Measurements from ENCODE around the gene SNAPC2. TPM values are rescaled to one million over a fixed set of nuclear protein-coding genes. Genes with fewer than 3 reads are reported as not detected.

SNAPC2 gene
- total and polyA plus RNA-seq, 4 donors: 7.6 to 32.1 (median 21.1) TPM

DNA sequence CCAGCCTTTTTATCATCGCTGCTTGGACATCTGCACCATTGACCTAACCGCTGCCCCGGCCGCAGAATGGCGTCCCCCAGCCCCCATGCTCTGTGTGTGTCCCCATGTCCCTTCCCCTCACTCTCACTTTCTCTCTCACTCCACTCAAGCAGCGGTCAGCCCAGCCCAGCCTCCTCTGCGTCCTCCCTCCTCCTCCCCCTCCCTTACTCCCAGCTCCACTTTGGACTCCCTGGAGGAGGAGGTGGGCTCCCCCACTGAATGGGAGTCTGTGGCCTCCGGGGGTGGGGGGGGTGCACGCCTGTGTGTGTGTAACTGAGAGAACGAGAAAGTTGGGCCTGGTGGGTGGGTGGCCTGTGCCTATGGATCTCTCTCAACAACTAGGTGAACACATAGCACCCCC is 14.3 kb upstream of the SNAPC2 start:
- Histone ChIP-seq H3K9ac (ENCODE audit: insufficient read depth in 1 of 2, low read length in 2 of 2) (no peak overlapping the region), H3K36me3 (ENCODE audit: control insufficient read depth in 4 of 4, insufficient read depth in 4 of 4, low read length in 4 of 4) (peaks cover 5 to 32% (median 8%) of the 10 kb centered on the region in 4 donors), H3K27me3 (ENCODE audit: control insufficient read depth in 3 of 3, insufficient read depth in 3 of 3, low read length in 2 of 3) (no peaks in the 10 kb centered on the region), H3K4me3 (no peak overlapping the region), H3K9me3 (ENCODE audit: control insufficient read depth in 4 of 4, insufficient read depth in 3 of 4, low read length in 3 of 4) (peaks cover 0 to 9% (median 0%) of the 10 kb centered on the region in 4 donors), H3K4me1 (ENCODE audit: control insufficient read depth in 5 of 5, insufficient read depth in 5 of 5, low read length in 5 of 5) (peaks cover 0 to 22% (median 6%) of the 10 kb centered on the region in 5 donors), H3K27ac (ENCODE audit: low read depth in 1 of 2, low read length in 1 of 2) (no peak overlapping the region)
- DNase-seq (no peak), ATAC-seq (ENCODE audit: insufficient read depth, low FRiP score) (no peak)
- 82 to 88% methylated on average over 10 of the region's 10 CpGs for WGBS, 2 donors
- no peak for TF ChIP-seq CTCF (IDR thresholded peaks at IDR 0.05; ENCODE audit: control extremely low read depth, extremely low read depth)

GRCh38 chr19:7907122-7907521 is 13.0 kb upstream of the SNAPC2 start:
- DNase-seq (no peak), ATAC-seq (ENCODE audit: insufficient read depth, low FRiP score) (no peak)
- peaks cover 0 to 22% (median 6%) of the 10 kb centered on the region in 5 donors for H3K4me1 ChIP-seq (ENCODE audit: control insufficient read depth in 5 of 5, insufficient read depth in 5 of 5, low read length in 5 of 5)
- TF ChIP-seq CTCF (IDR thresholded peaks at IDR 0.05; ENCODE audit: control extremely low read depth, extremely low read depth): no peak
- peaks cover 8 to 45% (median 10%) of the 10 kb centered on the region in 4 donors for H3K36me3 ChIP-seq (ENCODE audit: control insufficient read depth in 4 of 4, insufficient read depth in 4 of 4, low read length in 4 of 4)
- no peaks in the 10 kb centered on the region for H3K27me3 ChIP-seq (ENCODE audit: control insufficient read depth in 3 of 3, insufficient read depth in 3 of 3, low read length in 2 of 3)
- no peak overlapping the region for H3K27ac ChIP-seq (ENCODE audit: low read depth in 1 of 2, low read length in 1 of 2)
- H3K4me3 ChIP-seq: no peak overlapping the region
- 94% methylated on average over 19 of the region's 19 CpGs for WGBS, 2 donors
- H3K9ac ChIP-seq (ENCODE audit: insufficient read depth in 1 of 2, low read length in 2 of 2): no peak overlapping the region
- peaks cover 0 to 11% (median 0%) of the 10 kb centered on the region in 4 donors for H3K9me3 ChIP-seq (ENCODE audit: control insufficient read depth in 4 of 4, insufficient read depth in 3 of 4, low read length in 3 of 4)

GRCh38 chr19:7907544-7907943 is 12.6 kb upstream of the SNAPC2 start:
- Histone ChIP-seq H3K4me1 (ENCODE audit: control insufficient read depth in 5 of 5, insufficient read depth in 5 of 5, low read length in 5 of 5) (peaks cover 0 to 22% (median 6%) of the 10 kb centered on the region in 5 donors), H3K9me3 (ENCODE audit: control insufficient read depth in 4 of 4, insufficient read depth in 3 of 4, low read length in 3 of 4) (peaks cover 0 to 13% (median 0%) of the 10 kb centered on the region in 4 donors), H3K27ac (ENCODE audit: low read depth in 1 of 2, low read length in 1 of 2) (no peak overlapping the region), H3K9ac (ENCODE audit: insufficient read depth in 1 of 2, low read length in 2 of 2) (no peak overlapping the region), H3K4me3 (no peak overlapping the region), H3K27me3 (ENCODE audit: control insufficient read depth in 3 of 3, insufficient read depth in 3 of 3, low read length in 2 of 3) (no peaks in the 10 kb centered on the region), H3K36me3 (ENCODE audit: control insufficient read depth in 4 of 4, insufficient read depth in 4 of 4, low read length in 4 of 4) (peaks cover 9 to 48% (median 11%) of the 10 kb centered on the region in 4 donors)
- TF ChIP-seq CTCF (IDR thresholded peaks at IDR 0.05; ENCODE audit: control extremely low read depth, extremely low read depth): no peak
- 90 to 96% methylated on average over 11 of the region's 11 CpGs for WGBS, 2 donors
- no peak for ATAC-seq (ENCODE audit: insufficient read depth, low FRiP score)
- no peak for DNase-seq

Measured in lung (tissue), 12 donors.